ENCODE measurements around the gene APOB. TPM values are rescaled to one million over a fixed set of nuclear protein-coding genes. Genes with fewer than 3 reads are reported as not detected.

APOB gene
- total RNA-seq, 1 donor: not detected

DNA sequence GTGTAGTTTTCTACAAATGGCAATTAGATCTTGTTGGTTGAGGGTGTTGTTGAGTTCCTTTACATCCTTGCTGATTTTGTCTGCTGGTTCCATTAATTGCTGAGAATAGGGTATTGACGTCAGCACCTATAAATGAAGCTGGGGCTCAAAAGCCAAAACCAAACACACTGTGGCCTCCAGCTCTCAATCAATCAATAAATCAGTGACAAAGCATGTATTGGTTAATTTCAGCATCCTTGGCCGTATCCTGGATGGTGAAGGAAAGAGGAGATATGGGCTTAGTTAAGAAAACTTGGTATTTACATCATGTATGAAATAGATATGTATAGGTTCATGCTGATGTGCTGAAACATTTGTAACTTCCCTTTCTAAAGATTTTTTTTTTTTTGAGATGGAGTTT lies 13.2 kb upstream of the APOB start:
- Histone ChIP-seq H3K27me3 (ENCODE audit: insufficient read depth, low read length) (no peaks in the 10 kb centered on the region), H3K4me3 (ENCODE audit: low read length) (no peak overlapping the region), H3K4me1 (ENCODE audit: insufficient read depth, low read length) (no peaks in the 10 kb centered on the region), H3K9me3 (ENCODE audit: low read depth, low read length) (no peaks in the 10 kb centered on the region)

DNA sequence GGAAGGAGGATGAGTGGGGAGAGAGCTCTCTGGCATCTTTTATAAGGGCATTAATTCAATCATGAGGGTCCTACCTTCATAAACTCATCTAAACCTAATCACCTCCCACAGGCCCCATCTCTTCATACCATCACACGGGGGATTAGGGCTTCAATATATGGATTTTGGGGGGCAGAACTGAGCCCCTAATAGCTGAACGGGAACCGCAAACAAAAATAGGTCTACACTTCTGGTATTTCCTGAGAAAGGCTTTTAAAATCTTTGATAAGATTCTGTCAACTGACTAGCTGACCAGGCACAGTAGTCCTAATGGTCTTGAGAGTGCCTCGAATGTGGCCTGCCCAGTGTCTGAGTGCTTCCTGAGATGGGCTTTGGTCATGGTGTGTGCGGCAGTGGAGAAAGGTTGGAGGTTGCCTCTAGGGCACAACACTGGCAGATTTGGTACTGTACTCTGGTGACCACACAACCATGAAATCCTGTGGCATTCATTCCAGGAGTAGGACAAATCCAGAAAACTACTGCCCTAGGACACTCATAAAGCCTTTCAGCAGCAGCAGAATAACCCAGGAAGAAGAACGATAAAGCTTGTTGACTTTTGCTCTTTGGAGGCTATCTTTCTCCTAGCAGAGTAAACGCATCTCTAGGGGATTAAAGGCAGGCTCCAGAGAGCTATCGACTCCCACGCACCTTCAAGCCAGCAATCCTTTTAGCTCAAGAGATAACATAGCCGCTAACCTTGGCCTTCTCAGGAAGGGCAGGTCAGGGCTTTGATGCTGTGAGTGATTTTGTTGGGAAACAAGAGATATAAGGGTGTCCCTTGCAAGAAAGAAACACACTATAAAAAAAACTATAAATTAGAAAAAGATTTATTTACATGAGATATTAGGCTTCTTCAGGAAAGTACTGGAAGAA lies 12.3 kb upstream of the APOB start:
- Histone ChIP-seq H3K27me3 (ENCODE audit: insufficient read depth, low read length) (no peaks in the 10 kb centered on the region), H3K4me1 (ENCODE audit: insufficient read depth, low read length) (no peaks in the 10 kb centered on the region)

GRCh38 chr2:21055451-21055850 lies 11.6 kb upstream of the APOB start:
- Histone ChIP-seq H3K9me3 (ENCODE audit: low read depth, low read length) (no peaks in the 10 kb centered on the region), H3K4me3 (ENCODE audit: low read length) (no peak overlapping the region), H3K4me1 (ENCODE audit: insufficient read depth, low read length) (no peaks in the 10 kb centered on the region), H3K27me3 (ENCODE audit: insufficient read depth, low read length) (no peaks in the 10 kb centered on the region)

More for the DNA sequence above, 12.3 kb upstream of the APOB start:
- no peak overlapping the region for H3K4me3 ChIP-seq (ENCODE audit: low read length)
- no peaks in the 10 kb centered on the region for H3K9me3 ChIP-seq (ENCODE audit: low read depth, low read length)

DNA sequence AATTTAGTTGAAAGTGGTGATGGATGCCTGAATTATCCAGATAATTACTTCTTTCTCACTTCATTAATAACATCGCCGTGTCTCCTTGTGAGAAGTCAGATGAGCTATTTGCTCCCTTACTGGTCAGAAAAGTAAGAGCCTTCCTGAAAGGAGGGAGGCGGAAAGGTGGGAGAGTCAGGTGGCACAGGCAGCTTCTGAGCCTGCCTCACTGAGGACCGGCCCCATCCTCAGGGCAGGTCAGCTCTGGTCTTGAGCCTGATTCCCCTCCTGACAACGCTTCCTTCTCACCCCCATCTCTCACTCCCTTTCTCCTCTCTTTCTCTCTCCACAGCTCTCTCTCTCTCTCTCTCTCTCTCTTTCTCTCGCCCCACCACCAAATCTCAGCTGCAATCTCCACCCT lies 10.1 kb upstream of the APOB start:
- Histone ChIP-seq H3K4me3 (ENCODE audit: low read length) (no peak overlapping the region), H3K4me1 (ENCODE audit: insufficient read depth, low read length) (no peaks in the 10 kb centered on the region), H3K27me3 (ENCODE audit: insufficient read depth, low read length) (no peaks in the 10 kb centered on the region), H3K9me3 (ENCODE audit: low read depth, low read length) (no peaks in the 10 kb centered on the region)

DNA sequence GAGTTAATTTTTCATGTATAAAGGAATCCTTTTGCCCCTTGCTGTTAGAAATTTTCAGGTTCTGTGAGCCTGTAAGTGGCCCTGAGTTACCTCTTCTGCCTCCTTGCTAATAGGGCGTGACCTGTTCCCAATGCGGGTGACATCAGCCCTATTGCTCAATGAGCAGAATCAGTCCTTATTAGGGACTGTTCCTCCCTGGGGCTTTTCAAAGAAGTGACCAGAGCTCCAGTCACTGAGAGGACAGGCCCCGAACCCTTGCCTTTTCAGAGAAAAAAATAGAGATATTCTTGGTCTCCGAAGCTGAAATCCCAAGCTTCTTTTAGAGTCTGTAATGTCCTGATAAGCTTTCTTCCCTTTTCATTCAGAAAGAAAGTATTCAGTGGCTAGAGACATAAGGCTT lies 8.2 kb upstream of the APOB start:
- no peaks in the 10 kb centered on the region for H3K9me3 ChIP-seq (ENCODE audit: low read depth, low read length)
- H3K27me3 ChIP-seq (ENCODE audit: insufficient read depth, low read length): no peaks in the 10 kb centered on the region
- no peak overlapping the region for H3K4me3 ChIP-seq (ENCODE audit: low read length)
- no peaks in the 10 kb centered on the region for H3K4me1 ChIP-seq (ENCODE audit: insufficient read depth, low read length)

GRCh38 chr2:21050164-21050563 lies 6.3 kb upstream of the APOB start:
- Histone ChIP-seq H3K27me3 (ENCODE audit: insufficient read depth, low read length) (peaks cover 2% of the 10 kb centered on the region), H3K4me1 (ENCODE audit: insufficient read depth, low read length) (no peaks in the 10 kb centered on the region), H3K9me3 (ENCODE audit: low read depth, low read length) (no peaks in the 10 kb centered on the region), H3K4me3 (ENCODE audit: low read length) (no peak overlapping the region)

GRCh38 chr2:21047141-21048009 lies 3.5 kb upstream of the APOB start:
- peaks cover 9% of the 10 kb centered on the region for H3K27me3 ChIP-seq (ENCODE audit: insufficient read depth, low read length)
- no peaks in the 10 kb centered on the region for H3K4me1 ChIP-seq (ENCODE audit: insufficient read depth, low read length)
- no peaks in the 10 kb centered on the region for H3K9me3 ChIP-seq (ENCODE audit: low read depth, low read length)
- H3K4me3 ChIP-seq (ENCODE audit: low read length): no peak overlapping the region

- H3K9me3 ChIP-seq (ENCODE audit: low read depth, low read length): no peaks in the 10 kb centered on the region
- H3K4me3 ChIP-seq (ENCODE audit: low read length): no peak overlapping the region
- H3K4me1 ChIP-seq (ENCODE audit: insufficient read depth, low read length): no peaks in the 10 kb centered on the region
- H3K27me3 ChIP-seq (ENCODE audit: insufficient read depth, low read length): peaks cover 9% of the 10 kb centered on the region
These were observed 2.6 kb upstream of the APOB start for GRCh38 chr2:21046506-21046905.

GRCh38 chr2:21044694-21045371 lies 960 bp upstream of the APOB start:
- no peaks in the 10 kb centered on the region for H3K4me1 ChIP-seq (ENCODE audit: insufficient read depth, low read length)
- H3K4me3 ChIP-seq (ENCODE audit: low read length): no peak overlapping the region
- H3K27me3 ChIP-seq (ENCODE audit: insufficient read depth, low read length): peaks cover 9% of the 10 kb centered on the region
- no peaks in the 10 kb centered on the region for H3K9me3 ChIP-seq (ENCODE audit: low read depth, low read length)

GRCh38 chr2:21042958-21043743 lies 722 bp downstream of the APOB start:
- H3K27me3 ChIP-seq (ENCODE audit: insufficient read depth, low read length): peaks cover 9% of the 10 kb centered on the region
- no peaks in the 10 kb centered on the region for H3K9me3 ChIP-seq (ENCODE audit: low read depth, low read length)
- no peaks in the 10 kb centered on the region for H3K4me1 ChIP-seq (ENCODE audit: insufficient read depth, low read length)
- H3K4me3 ChIP-seq (ENCODE audit: low read length): no peak overlapping the region

- peaks cover 9% of the 10 kb centered on the region for H3K27me3 ChIP-seq (ENCODE audit: insufficient read depth, low read length)
- no peaks in the 10 kb centered on the region for H3K9me3 ChIP-seq (ENCODE audit: low read depth, low read length)
- no peaks in the 10 kb centered on the region for H3K4me1 ChIP-seq (ENCODE audit: insufficient read depth, low read length)
- no peak overlapping the region for H3K4me3 ChIP-seq (ENCODE audit: low read length)
These were observed 1.2 kb downstream of the APOB start for GRCh38 chr2:21042708-21042957.

DNA sequence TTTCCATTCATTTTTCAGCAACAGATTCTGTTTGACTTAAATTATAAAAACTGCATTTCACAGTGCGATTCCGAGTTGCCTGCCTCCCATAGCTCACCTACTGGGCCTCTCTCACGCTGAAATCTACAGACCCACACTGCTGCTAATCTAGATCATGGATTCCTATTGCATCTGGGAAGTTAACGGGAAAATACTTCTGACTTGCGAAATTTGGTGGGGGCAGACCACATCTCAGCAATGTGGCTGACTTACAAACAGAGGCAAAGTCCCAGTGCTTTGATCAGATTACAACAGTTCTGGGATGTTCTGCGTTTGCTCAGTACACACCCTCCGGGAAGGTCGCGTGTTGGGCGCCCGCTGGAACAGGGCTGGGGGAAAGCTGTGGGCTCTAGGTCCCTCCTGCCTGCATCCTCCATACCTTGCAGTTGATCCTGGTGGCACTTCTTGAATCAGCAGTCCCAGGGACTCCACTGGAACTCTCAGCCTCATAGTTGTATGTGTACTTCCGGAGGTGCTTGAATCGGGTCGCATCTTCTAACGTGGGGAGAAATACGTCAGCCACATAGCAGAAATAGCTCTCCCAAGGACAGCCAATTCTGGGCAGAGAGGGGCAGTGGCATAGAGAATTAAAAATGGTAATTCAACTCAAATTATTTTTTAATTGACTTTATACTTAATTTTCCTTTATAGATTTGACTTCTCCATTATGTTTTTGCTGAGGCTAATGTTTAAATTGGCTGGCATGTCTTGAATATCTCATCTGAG lies 1.7 kb downstream of the APOB start:
- H3K4me1 ChIP-seq (ENCODE audit: insufficient read depth, low read length): no peaks in the 10 kb centered on the region
- H3K4me3 ChIP-seq (ENCODE audit: low read length): no peak overlapping the region
- no peaks in the 10 kb centered on the region for H3K9me3 ChIP-seq (ENCODE audit: low read depth, low read length)
- peaks cover 9% of the 10 kb centered on the region for H3K27me3 ChIP-seq (ENCODE audit: insufficient read depth, low read length)

- Histone ChIP-seq H3K4me1 (ENCODE audit: insufficient read depth, low read length) (no peaks in the 10 kb centered on the region), H3K27me3 (ENCODE audit: insufficient read depth, low read length) (peaks cover 9% of the 10 kb centered on the region), H3K4me3 (ENCODE audit: low read length) (no peak overlapping the region), H3K9me3 (ENCODE audit: low read depth, low read length) (no peaks in the 10 kb centered on the region)
These were observed 2.4 kb downstream of the APOB start for GRCh38 chr2:21041462-21041861.
